ENCODE results near the gene MBL2. TPM values are rescaled to one million over a fixed set of nuclear protein-coding genes. Genes with fewer than 3 reads are reported as not detected.
A peak's percentile ranks its signal among the peaks of the same experiment; 100 is the strongest.

MBL2 gene
- total RNA-seq, 1 donor from 2014 or later = not detected

GRCh38 chr10:52807803-52808202 is 35.2 kb upstream of the MBL2 start:
- Histone ChIP-seq H3K27me3 (ENCODE audit: low read depth) (no peaks in the 10 kb centered on the region), H3K4me3 (no peak overlapping the region), H3K27ac (no peak overlapping the region), H3K36me3 (no peaks in the 10 kb centered on the region), H3K9me3 (no peaks in the 10 kb centered on the region), H3K4me1 (no peaks in the 10 kb centered on the region)
- DNase-seq (no peak), ATAC-seq (no peak)
- intact Hi-C loops (cut with DNase I) = no loop called here
- no peak for TF ChIP-seq CTCF (IDR thresholded peaks at IDR 0.05)

- Histone ChIP-seq H3K27me3 (ENCODE audit: low read depth) (no peaks in the 10 kb centered on the region), H3K27ac (no peak overlapping the region), H3K4me1 (no peaks in the 10 kb centered on the region), H3K36me3 (no peaks in the 10 kb centered on the region), H3K4me3 (no peak overlapping the region), H3K9me3 (no peaks in the 10 kb centered on the region)
- no peak for TF ChIP-seq CTCF (IDR thresholded peaks at IDR 0.05)
- ATAC-seq (peak in 1 of 2 donors; percentile 17), DNase-seq (no peak)
- intact Hi-C loops (cut with DNase I) = no loop called here
Observed at GRCh38 chr10:52805414-52806285, 33.1 kb upstream of the MBL2 start.

DNA sequence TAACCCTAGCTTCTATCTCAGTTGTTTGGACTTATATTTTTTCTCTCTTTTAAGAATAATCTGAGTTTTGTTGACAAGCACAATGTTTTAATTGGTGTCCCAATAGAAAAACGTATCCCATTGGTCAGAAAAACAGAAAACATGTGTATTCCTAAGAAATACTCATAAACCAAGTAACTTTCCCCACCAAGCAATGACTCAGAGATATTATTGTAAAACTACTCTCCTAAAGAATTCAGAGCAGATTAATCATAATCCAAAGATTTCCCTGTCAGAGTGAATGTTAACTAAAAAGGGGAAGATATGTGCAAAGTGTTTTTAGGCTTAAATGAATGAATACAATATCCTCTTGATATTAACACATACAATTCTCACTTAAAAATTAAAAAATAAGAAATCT is 29.4 kb upstream of the MBL2 start:
- Histone ChIP-seq H3K4me3 (no peak overlapping the region), H3K36me3 (no peaks in the 10 kb centered on the region), H3K4me1 (no peaks in the 10 kb centered on the region), H3K27me3 (ENCODE audit: low read depth) (no peaks in the 10 kb centered on the region), H3K27ac (no peak overlapping the region), H3K9me3 (no peaks in the 10 kb centered on the region)
- no peak for ATAC-seq
- intact Hi-C loops (cut with DNase I) = no loop called here
- no peak for DNase-seq
- TF ChIP-seq CTCF (IDR thresholded peaks at IDR 0.05) = no peak

- ATAC-seq (no peak), DNase-seq (no peak)
- Histone ChIP-seq H3K27me3 (ENCODE audit: low read depth) (no peaks in the 10 kb centered on the region), H3K9me3 (no peaks in the 10 kb centered on the region), H3K36me3 (no peaks in the 10 kb centered on the region), H3K4me1 (no peaks in the 10 kb centered on the region), H3K4me3 (no peak overlapping the region), H3K27ac (no peak overlapping the region)
- intact Hi-C loops (cut with DNase I) = no loop called here
- no peak for TF ChIP-seq CTCF (IDR thresholded peaks at IDR 0.05)
Observed at GRCh38 chr10:52786098-52786497, 13.5 kb upstream of the MBL2 start.

DNA sequence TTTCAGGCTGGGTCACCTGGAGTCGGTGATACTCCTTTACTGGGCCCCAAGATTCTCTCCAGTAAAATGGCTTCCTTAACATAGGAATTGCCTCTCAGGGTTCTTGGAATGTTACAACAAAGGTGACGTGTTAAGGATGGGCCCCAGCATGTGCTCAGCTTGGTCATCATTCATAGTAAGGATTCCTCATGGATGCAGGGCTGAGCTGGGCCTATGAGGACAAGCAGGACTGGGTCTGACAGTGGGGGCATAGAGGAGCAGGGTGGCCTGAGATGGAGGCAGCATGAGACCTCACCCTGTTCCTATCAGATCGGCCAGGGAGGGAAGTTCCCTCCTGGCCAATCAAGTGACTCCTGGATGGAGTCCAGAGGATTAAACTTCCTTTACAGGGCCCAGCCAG is 12.8 kb upstream of the MBL2 start:
- H3K27me3 ChIP-seq (ENCODE audit: low read depth) = no peaks in the 10 kb centered on the region
- ATAC-seq (peak in 1 of 2 donors; percentile 24), DNase-seq (no peak)
- no peak for TF ChIP-seq CTCF (IDR thresholded peaks at IDR 0.05)
- no peaks in the 10 kb centered on the region for H3K9me3 ChIP-seq
- H3K4me3 ChIP-seq = no peak overlapping the region
- no peaks in the 10 kb centered on the region for H3K36me3 ChIP-seq
- intact Hi-C loops (cut with DNase I) = no loop called here
- no peak overlapping the region for H3K27ac ChIP-seq
- no peaks in the 10 kb centered on the region for H3K4me1 ChIP-seq

All from lower lobe of right lung (tissue), 2 donors.